Kidney (tissue), 14 donors: ENCODE measurements around the gene ABL2. TPM values are rescaled to one million over a fixed set of nuclear protein-coding genes. Genes with fewer than 3 reads are reported as not detected.

Source experiments
- DNase-seq, 5 donors: peaks; one replicate each; pipeline ENCODE4 v3.0.0-alpha.2; 2013 to 2020
- FAIRE-seq: peaks from 2 replicates; lab custom pipeline; 2012; peaks lifted over from hg19 to GRCh38; lab: Jason Lieb, UNC
- H3K27ac ChIP-seq, 2 donors: one replicate each; pipeline ENCODE4 v1.7.0; 2013; ENCODE audit warnings: low read depth in 2 of 2, low read length in 2 of 2, inconsistent platforms in 1 of 2
- H3K27me3 ChIP-seq: one replicate; pipeline ENCODE4 v1.7.1; 2013; ENCODE audit warnings: low read length, inconsistent platforms; ENCODE audit not compliant: control insufficient read depth, insufficient read depth
- H3K36me3 ChIP-seq, 3 donors: one replicate each; pipeline versions ENCODE4 v1.7.0 to v1.7.1; 2013; ENCODE audit warnings: low read length in 3 of 3, control low read depth in 1 of 3, inconsistent platforms in 1 of 3; ENCODE audit not compliant: insufficient read depth in 3 of 3, control insufficient read depth in 2 of 3
- H3K4me1 ChIP-seq, 3 donors: one replicate each; pipeline versions ENCODE4 v1.7.0 to v1.7.1; 2013; ENCODE audit warnings: low read length in 3 of 3, inconsistent platforms in 1 of 3, low read depth in 1 of 3; ENCODE audit not compliant: control insufficient read depth in 2 of 3, insufficient read depth in 2 of 3
- H3K4me3 ChIP-seq, 3 donors: one replicate each; pipeline versions ENCODE4 v1.7.0 to v1.8.1; 2013; ENCODE audit warnings: low read length in 3 of 3, control low read depth in 1 of 3, inconsistent platforms in 1 of 3
- H3K9ac ChIP-seq, 3 donors: one replicate each; pipeline versions ENCODE4 v1.7.0 to v1.7.1; 2013; ENCODE audit warnings: low read length in 3 of 3, control low read depth in 1 of 3, inconsistent platforms in 1 of 3
- H3K9me3 ChIP-seq, 3 donors: one replicate each; pipeline versions ENCODE4 v1.7.0 to v1.7.1; 2013; ENCODE audit warnings: low read length in 3 of 3, control low read depth in 1 of 3, inconsistent platforms in 1 of 3; ENCODE audit not compliant: control insufficient read depth in 2 of 3, insufficient read depth in 1 of 3
- intact Hi-C: fragments of 100-400 bp; cut with DNase I; formaldehyde crosslinking; loops from one replicate; pipeline ENCODE4 v1.11.1; 2022
- polyA plus RNA-seq: library from polyadenylated mRNA; stranded (reverse); fragments of 350-450 nt; fragmentation: Illumina TruSeq; extraction: RNeasy Lipid Tissue Mini Kit (QIAGEN cat#74804); gene quantifications from one replicate; pipeline ENCODE4 v1.2.3, GENCODE V29; 2014; ENCODE audit warnings: low read depth, low replicate concordance; ENCODE audit not compliant: insufficient read depth
- total RNA-seq: library from RNA; stranded (reverse); fragmentation: NEBNext Ultra II Directional; extraction: Animal tissue kit (Norgen Biotek cat#: 25700); gene quantifications from one replicate; pipeline ENCODE4 v1.2.1, GENCODE V29; 2021
- TF ChIP-seq, protein P1 (sequence below): IDR thresholded peaks from 3 replicates; pipeline ENCODE4 v1.5.1; 2012; ENCODE audit warnings: mild to moderate bottlenecking, moderate library complexity, borderline replicate concordance; ENCODE audit not compliant: insufficient read depth; ENCODE audit errors: extremely low read depth
- donor health status: control.
- donor health status: control.
- donor health status: control.
- donor health status: control.
- donor health status: control.
- donor health status: DM: yes; HTN: yes; CAD: no.
- donor health status: Normal renal cell carcinoma (clear cell type).

Gene ABL2
- total and polyA plus RNA-seq, 2 donors from 2014 or later, result 1.6 to 29.6 TPM

- Histone ChIP-seq H3K36me3 (peaks cover 0 to 10% (median 9%) of the 10 kb centered on the region in 3 donors), H3K9ac (no peak overlapping the region), H3K4me1 (no peaks in the 10 kb centered on the region), H3K4me3 (no peak overlapping the region), H3K9me3 (no peaks in the 10 kb centered on the region), H3K27me3 (no peaks in the 10 kb centered on the region), H3K27ac (no peak overlapping the region)
- FAIRE-seq, result no peak
- TF ChIP-seq, protein P1, sequence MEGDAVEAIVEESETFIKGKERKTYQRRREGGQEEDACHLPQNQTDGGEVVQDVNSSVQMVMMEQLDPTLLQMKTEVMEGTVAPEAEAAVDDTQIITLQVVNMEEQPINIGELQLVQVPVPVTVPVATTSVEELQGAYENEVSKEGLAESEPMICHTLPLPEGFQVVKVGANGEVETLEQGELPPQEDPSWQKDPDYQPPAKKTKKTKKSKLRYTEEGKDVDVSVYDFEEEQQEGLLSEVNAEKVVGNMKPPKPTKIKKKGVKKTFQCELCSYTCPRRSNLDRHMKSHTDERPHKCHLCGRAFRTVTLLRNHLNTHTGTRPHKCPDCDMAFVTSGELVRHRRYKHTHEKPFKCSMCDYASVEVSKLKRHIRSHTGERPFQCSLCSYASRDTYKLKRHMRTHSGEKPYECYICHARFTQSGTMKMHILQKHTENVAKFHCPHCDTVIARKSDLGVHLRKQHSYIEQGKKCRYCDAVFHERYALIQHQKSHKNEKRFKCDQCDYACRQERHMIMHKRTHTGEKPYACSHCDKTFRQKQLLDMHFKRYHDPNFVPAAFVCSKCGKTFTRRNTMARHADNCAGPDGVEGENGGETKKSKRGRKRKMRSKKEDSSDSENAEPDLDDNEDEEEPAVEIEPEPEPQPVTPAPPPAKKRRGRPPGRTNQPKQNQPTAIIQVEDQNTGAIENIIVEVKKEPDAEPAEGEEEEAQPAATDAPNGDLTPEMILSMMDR, result no peak
- DNase-seq, result no peak
- intact Hi-C loops, result loop anchor here (10.0 kb wide), 1 partner anchor 265 kb away; the partner anchor contains the start of gene AXDND1
These were observed 129.6 kb downstream of the ABL2 start for GRCh38 chr1:179099891-179100290.

DNA sequence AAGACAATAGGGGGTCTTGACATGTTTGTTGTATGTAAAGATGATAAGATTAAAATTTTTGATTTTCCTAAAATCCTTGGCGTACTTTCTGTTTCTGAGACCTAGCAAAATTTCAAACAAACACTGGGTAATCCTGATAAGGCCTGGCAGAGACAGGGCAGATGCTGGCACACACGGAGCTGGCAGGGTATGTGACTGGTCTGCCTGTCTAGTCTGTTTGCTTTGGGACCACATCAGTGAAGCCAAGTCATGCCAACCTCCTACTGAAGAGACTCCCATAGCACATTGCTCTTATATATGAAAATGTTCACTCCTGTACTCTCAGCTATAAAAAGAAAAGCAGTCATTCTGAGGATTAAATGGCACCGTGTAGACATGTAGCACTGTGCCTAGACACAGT lies 133.6 kb downstream of the ABL2 start:
- Histone ChIP-seq H3K9ac (no peak overlapping the region), H3K4me3 (no peak overlapping the region), H3K27me3 (no peaks in the 10 kb centered on the region), H3K4me1 (peaks cover 0 to 8% (median 8%) of the 10 kb centered on the region in 3 donors), H3K27ac (no peak overlapping the region), H3K9me3 (no peaks in the 10 kb centered on the region), H3K36me3 (peaks cover 2 to 25% (median 21%) of the 10 kb centered on the region in 3 donors)
- TF ChIP-seq, protein P1, result no peak
- intact Hi-C loops, result loop anchor here (10.0 kb wide), 1 partner anchor 269 kb away; the partner anchor contains the start of gene AXDND1
- FAIRE-seq, result no peak
- no peak for DNase-seq

DNA sequence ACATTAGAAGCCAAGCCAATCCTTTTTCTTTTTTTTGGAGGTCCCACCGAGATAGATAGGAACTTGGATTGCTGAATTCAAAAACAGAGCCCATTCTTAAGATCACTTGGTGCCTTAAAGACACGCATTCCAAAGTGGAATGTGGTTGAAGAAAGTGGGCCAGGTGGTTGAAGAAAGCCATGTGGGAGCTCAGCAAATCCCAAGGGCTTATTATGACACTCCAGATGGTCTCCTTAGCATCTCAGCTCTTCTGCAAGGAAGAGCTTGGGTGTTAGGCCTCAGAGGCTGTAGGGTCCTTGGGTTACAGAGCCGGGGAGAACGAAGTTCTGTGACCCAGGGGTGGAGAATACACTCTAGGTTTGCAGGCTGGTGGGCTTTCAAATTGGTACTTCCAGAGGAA lies 134.1 kb downstream of the ABL2 start:
- H3K36me3 ChIP-seq, result peaks cover 2 to 25% (median 21%) of the 10 kb centered on the region in 3 donors
- no peaks in the 10 kb centered on the region for H3K27me3 ChIP-seq

More for the DNA sequence above, 134.1 kb downstream of the ABL2 start:
- no peak for DNase-seq
- H3K27ac ChIP-seq, result no peak overlapping the region
- H3K9me3 ChIP-seq, result no peaks in the 10 kb centered on the region
- FAIRE-seq, result no peak
- intact Hi-C loops, result loop anchor here (10.0 kb wide), 1 partner anchor 269 kb away; the partner anchor contains the start of gene AXDND1
- H3K4me3 ChIP-seq, result no peak overlapping the region
- H3K9ac ChIP-seq, result no peak overlapping the region
- TF ChIP-seq, protein P1, result no peak
- peaks cover 0 to 13% (median 8%) of the 10 kb centered on the region in 3 donors for H3K4me1 ChIP-seq
